ENCODE results near the gene TRERF1. TPM values are rescaled to one million over a fixed set of nuclear protein-coding genes. Genes with fewer than 3 reads are reported as not detected.

Gene TRERF1
- polyA plus RNA-seq, 3 donors: 0.58 to 10.0 (median 2.0) TPM

GRCh38 chr6:42452171-42453030 lies 675 bp upstream of the TRERF1 start:
- H3K4me1 ChIP-seq (ENCODE audit: control insufficient read depth in 1 of 2, insufficient read depth in 2 of 2, low read length in 2 of 2): peaks cover 45 to 46% of the 10 kb centered on the region in 2 donors

More at GRCh38 chr6:42452171-42453030, 675 bp upstream of the TRERF1 start:
- peaks cover 11 to 19% (median 14%) of the 10 kb centered on the region in 3 donors for H3K27me3 Mint-ChIP-seq (ENCODE audit: low read depth in 3 of 3)
- peaks cover 45% of the 10 kb centered on the region for H3K4me1 Mint-ChIP-seq
- 0% methylated on average over 69 of the region's 78 CpGs for WGBS (ENCODE audit: insufficient coverage)
- DNase-seq: peak; percentile 53 to 67 (median 62)
- peak overlapping the region; percentile 98 to 100 for H3K4me3 Mint-ChIP-seq
- H3K36me3 Mint-ChIP-seq: peaks cover 0 to 7% of the 10 kb centered on the region in 2 donors
- peaks cover 0 to 4% of the 10 kb centered on the region in 2 donors for H3K27me3 ChIP-seq (ENCODE audit: control insufficient read depth in 2 of 2, insufficient read depth in 2 of 2, low read length in 2 of 2)
- H3K27ac Mint-ChIP-seq: peak overlapping the region; percentile 82 to 97 (median 88)
- peaks cover 0 to 3% (median 0%) of the 10 kb centered on the region in 7 donors for H3K9me3 Mint-ChIP-seq
- H3K27ac ChIP-seq (ENCODE audit: low read depth in 1 of 2, low read length in 2 of 2): peak overlapping the region; percentile 39 to 82
- intact Hi-C loops (cut with micrococcal nuclease): loop anchor here (5.0 to 10.0 kb wide), 5 partner anchors 35 to 95 kb away; no protein-coding TSS in a partner anchor
- no peaks in the 10 kb centered on the region for H3K9me3 ChIP-seq (replicated peaks in 1 of 2; ENCODE audit: control insufficient read depth in 1 of 2, insufficient read depth in 1 of 2, low read length in 2 of 2)
- H3K79me2 ChIP-seq (ENCODE audit: insufficient read depth, low read length): peaks cover 56% of the 10 kb centered on the region
- peak overlapping the region; percentile 75 for H3K9ac ChIP-seq (ENCODE audit: insufficient read depth, low read length, poor library complexity, severe bottlenecking)
- peaks cover 11% of the 10 kb centered on the region for H4K20me1 ChIP-seq (ENCODE audit: insufficient read depth, low read length)
- no peak for TF ChIP-seq CTCF (IDR thresholded peaks at IDR 0.05)
- H3K36me3 ChIP-seq (replicated peaks in 1 of 2; ENCODE audit: control insufficient read depth in 1 of 2, insufficient read depth in 2 of 2, low read length in 2 of 2): no peaks in the 10 kb centered on the region
- peak overlapping the region; percentile 97 for H2AFZ ChIP-seq (ENCODE audit: insufficient read depth, low read depth, low read length, poor library complexity, severe bottlenecking)
- peak overlapping the region; percentile 98 for H3K4me2 ChIP-seq (replicated peaks; ENCODE audit: extremely low read depth, low read length, poor library complexity, severe bottlenecking)
- peak overlapping the region; percentile 53 to 96 (median 63) for H3K4me3 ChIP-seq (replicated peaks in 1 of 3; ENCODE audit: low read depth in 2 of 3, low read length in 3 of 3)
